ENCODE data around the gene ABTB2. TPM values are rescaled to one million over a fixed set of nuclear protein-coding genes. Genes with fewer than 3 reads are reported as not detected.

ABTB2 gene
- total and polyA plus RNA-seq, 2 experiments from 2014 or later = 2.6 to 12.1 TPM

- no peak overlapping the region for H3K4me3 ChIP-seq
- H3K4me1 ChIP-seq (ENCODE audit: insufficient read depth) = no peaks in the 10 kb centered on the region
- Mint-ChIP-seq H3K4me1 (no peaks in the 10 kb centered on the region), H3K4me3 (no peak overlapping the region), H3K36me3 (ENCODE audit: low read depth) (peaks cover 19% of the 10 kb centered on the region), H3K27me3 (ENCODE audit: insufficient read depth, low read depth, poor library complexity) (peaks cover 9% of the 10 kb centered on the region), H3K9me3 (no peaks in the 10 kb centered on the region; the same call in 2 of the 3 replicates), H3K27ac (no peak overlapping the region)
- no peaks in the 10 kb centered on the region; the same call in 1 of the 2 replicates for H4K20me1 ChIP-seq (replicated peaks; ENCODE audit: insufficient read depth)
- no peaks in the 10 kb centered on the region for H3K9me2 ChIP-seq (ENCODE audit: insufficient read depth)
- no peak overlapping the region for H3K27ac ChIP-seq (ENCODE audit: low read depth)
- no peak for DNase-seq (ENCODE audit: low spot score)
- no peaks in the 10 kb centered on the region for H3K79me2 ChIP-seq (replicated peaks; ENCODE audit: insufficient read depth)
- no peak for ATAC-seq
- no peak overlapping the region for H2AFZ ChIP-seq
- no peak overlapping the region for H3K4me2 ChIP-seq
- no peaks in the 10 kb centered on the region for H3K36me3 ChIP-seq (ENCODE audit: insufficient read depth)
- H3F3A ChIP-seq (replicated peaks; ENCODE audit: low read depth) = no peaks in the 10 kb centered on the region
- no peaks in the 10 kb centered on the region for H3K27me3 ChIP-seq (ENCODE audit: insufficient read depth)
- TF ChIP-seq ETS1 (IDR thresholded peaks at IDR 0.05) = no peak
- TF ChIP-seq ZNF462 (CRISPR knock-in tag; IDR thresholded peaks at IDR 0.05) = no peak
- TF ChIP-seq ZNF331 (CRISPR knock-in tag; IDR thresholded peaks at IDR 0.05; ENCODE audit: low read depth) = no peak
- TF ChIP-seq STAT1 (IDR thresholded peaks at IDR 0.05; ENCODE audit: unreplicated experiment) = no peak
- TF ChIP-seq EZH2phosphoT487 (IDR thresholded peaks at IDR 0.05; ENCODE audit: unreplicated experiment) = no peak
- TF ChIP-seq JUNB (IDR thresholded peaks at IDR 0.05; ENCODE audit: unreplicated experiment) = no peak
- TF ChIP-seq POLR2AphosphoS5 (IDR thresholded peaks at IDR 0.05; ENCODE audit: low read depth) = no peak
- no peak for TF ChIP-seq REST (IDR thresholded peaks at IDR 0.05; ENCODE audit: unreplicated experiment)
- no peak for TF ChIP-seq CTCF (conservative IDR thresholded peaks at IDR 0.05; ENCODE audit: low read depth in 2 of 2)
- no peak for TF ChIP-seq EZH2 (IDR thresholded peaks at IDR 0.05; ENCODE audit: low read depth, unreplicated experiment)
- TF ChIP-seq CREB1 (CRISPR knock-in tag; IDR thresholded peaks at IDR 0.05; ENCODE audit: low read depth) = no peak
- TF ChIP-seq ZNF114 (CRISPR knock-in tag; IDR thresholded peaks at IDR 0.05) = no peak
- TF ChIP-seq NANOG (IDR thresholded peaks at IDR 0.05; ENCODE audit: borderline replicate concordance) = no peak
Observed at GRCh38 chr11:34162856-34163255, 195.0 kb downstream of the ABTB2 start.

Data from GM23338 (cell line).